ENCODE results near the gene ERN1.
A peak's percentile ranks its signal among the peaks of the same experiment; 100 is the strongest.

ERN1 gene

DNA sequence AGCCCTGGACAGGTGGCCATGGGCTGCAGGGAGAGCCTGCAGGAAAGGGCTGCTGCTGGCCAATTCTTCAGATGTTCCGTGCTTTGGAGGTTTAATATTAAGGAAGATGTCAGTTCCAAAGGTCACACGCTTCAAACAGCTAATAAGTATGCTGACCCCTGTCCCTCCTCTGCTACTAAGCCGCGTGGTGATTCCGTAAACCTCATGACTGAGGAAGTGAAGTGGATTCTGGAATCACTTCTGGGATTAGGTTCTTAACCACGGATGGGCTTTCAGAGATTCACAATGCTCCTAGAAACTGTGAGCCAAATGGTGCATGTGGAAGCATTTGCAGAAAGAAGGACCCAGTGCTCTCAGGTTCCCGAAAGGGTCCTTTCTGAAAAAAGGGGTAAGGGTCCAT is 28.5 kb upstream of the ERN1 start:
- no peak for DNase-seq (ENCODE audit: low read depth in 2 of 2)

DNA sequence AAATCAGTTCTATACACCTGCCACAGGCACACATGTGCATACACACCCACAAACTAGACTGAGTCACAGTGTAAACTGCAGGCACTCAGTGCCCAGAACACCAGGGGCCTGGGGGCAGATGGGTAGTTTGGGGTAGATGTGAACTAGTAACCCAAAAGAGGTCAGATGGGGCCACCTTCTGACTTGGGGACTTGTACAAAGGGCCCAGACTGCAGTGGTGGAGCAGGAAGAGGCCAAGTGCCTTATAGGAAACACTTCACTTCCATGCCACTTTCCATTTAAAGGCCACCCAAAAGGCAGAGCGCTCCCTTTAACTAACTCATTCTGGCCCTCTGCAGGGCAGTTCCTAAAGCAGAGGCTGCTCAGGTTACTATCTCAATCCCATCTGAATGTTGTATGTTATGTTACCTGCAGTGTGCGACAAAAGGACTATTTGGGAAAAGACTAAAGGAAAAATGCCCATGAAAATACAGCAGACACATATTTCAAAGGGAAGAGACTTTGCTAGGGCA is 27.8 kb upstream of the ERN1 start:
- DNase-seq (ENCODE audit: low read depth in 2 of 2): no peak

DNA sequence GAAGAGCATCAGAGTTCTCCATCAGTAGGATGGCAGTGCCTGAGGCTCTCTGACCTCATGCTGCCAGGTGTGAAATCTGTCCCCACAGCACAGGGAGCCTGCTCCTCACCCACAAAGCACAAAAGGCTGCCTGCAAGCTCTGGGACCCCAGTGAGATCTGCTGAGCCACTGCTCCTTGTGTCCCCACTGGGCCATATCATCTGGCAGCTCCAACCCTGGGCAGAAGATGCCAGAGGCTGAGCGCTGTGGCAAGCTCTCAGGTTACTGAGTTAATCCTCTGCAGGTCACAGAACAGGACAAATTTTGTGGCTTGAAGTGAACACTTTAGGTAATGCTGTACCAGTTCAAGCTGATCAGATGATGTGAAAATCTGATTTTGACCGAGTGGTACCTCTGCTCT is 26.7 kb upstream of the ERN1 start:
- DNase-seq (ENCODE audit: low read depth in 2 of 2): no peak

DNA sequence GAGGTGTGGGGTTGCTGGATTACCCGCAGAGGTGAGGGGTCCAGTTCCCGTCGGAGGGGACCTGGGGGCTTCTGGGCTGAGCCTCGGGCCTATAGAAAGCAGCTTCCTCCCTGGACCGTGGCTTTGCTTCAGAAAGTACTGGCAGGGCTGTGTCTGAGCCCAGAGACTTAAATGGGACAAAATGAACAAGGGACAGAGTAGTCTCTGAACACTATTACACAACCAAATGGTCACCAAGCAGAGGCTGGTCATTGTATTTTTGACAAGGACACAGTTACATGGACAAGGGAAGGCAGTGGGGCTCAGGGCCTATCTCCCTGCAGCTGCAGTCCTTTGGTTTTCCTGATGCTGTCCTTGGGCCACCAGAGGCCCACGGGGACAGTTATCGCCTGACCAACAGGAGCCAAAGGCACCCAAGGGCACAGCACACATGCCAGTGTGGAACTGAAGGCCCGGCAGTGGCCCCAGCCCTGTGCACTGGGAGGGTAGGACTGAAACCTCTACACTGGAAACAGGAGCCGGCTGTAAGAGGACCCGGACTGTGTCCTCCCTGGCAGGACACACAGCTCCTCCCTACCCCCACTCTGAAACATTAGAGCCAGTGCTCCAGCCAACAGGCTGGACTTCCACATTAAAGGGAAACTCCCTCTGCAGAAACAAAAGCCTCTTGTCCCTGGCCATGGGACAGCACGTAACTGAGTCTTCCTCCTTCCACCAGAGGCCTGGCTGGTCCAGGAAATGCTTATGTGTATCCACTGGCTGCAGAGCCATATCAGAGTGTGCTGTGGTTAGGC is 26.0 kb upstream of the ERN1 start:
- DNase-seq (ENCODE audit: low read depth in 2 of 2): no peak

DNA sequence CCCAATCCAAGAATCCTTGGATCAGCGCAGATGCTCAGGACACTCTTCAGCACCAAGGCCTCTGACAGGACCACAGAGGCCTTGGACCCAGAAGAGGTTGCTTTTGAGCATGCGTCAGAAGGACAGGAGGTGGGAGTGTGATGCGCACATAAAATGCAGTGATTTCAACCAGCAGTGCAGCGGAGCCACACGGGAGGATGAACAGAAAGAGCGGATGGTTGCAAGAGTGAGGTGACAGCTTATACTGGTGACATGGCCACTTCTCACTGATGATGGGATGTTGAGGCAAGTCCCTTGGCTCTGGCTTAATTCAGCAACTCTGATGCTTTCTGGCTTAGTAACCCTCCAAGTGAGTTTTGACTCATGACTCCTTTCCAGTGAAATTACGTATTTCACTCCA is 25.2 kb upstream of the ERN1 start:
- no peak for DNase-seq (ENCODE audit: low read depth in 2 of 2)

DNA sequence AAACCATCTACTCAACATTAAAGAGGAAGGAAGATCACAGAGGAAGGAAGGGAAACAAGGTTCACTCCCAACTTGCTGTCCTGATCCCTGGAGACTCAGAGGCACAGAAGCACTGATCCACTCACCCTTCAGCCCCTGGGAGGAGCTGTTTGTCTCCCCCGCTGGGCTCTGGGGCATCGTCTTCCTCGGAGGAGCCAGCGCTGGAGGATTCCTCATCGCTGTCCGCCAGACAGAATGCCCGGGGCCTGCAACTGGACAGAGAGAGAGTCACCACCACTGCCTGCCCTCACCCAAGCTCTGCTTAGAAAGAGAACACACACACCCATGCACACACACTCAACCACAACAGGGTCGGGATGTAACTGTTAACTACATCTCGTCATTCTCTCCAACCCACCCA is 24.8 kb upstream of the ERN1 start:
- DNase-seq (ENCODE audit: low read depth in 2 of 2): no peak

DNA sequence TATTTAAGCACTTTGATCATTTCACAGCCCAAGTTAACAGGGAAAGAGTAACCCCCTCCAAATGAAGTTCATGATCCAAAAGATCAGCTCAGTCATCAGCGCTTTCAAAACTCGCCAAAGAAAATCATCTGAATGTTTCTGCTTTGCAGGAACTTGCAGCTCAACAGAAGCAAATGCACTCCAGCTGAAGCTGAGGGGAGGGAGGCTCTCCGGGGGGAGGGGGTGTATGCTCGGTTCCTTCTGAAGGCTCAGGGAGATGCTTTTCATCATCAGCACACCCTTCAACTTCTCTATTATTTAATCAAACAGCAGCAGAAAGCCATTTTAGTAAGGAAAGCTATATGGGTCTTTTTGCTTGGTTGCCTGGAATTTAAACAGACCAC is 24.4 kb upstream of the ERN1 start:
- DNase-seq (ENCODE audit: low read depth in 2 of 2): no peak

DNA sequence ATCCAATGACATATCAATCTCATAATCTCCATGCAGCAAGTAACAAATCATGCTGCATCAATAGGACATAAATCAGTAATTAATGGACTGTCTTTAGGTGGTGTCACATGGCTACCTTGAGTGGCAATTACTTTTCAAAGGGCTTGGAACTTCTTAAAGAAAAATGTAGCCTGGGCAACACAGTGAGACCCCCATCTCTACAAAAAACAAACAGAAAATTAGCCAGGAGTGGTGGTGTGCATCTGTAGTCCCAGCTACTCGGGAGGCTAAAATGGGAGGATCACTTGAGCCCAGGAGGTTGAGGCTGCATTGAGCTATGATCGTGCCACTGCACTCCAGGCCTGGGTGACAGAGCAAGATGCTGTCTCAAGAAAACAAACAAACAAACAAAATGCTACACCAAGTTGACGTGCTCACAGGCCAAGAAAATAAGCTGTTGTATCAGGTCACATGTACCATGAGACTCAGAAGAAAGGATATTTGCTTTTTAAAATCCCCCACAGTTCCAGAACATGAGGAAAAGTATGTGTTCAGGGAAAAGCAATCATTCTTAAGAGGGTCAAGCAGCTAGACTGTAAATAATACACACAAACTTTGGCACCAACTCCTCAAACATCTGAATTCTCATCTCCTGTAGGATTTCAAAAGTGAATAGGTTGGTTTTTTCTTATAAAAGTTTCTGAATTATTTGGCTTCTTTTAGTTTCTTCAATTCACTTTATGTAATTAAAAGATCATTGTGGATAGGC is 23.8 kb upstream of the ERN1 start:
- no peak for DNase-seq (ENCODE audit: low read depth in 2 of 2)

DNA sequence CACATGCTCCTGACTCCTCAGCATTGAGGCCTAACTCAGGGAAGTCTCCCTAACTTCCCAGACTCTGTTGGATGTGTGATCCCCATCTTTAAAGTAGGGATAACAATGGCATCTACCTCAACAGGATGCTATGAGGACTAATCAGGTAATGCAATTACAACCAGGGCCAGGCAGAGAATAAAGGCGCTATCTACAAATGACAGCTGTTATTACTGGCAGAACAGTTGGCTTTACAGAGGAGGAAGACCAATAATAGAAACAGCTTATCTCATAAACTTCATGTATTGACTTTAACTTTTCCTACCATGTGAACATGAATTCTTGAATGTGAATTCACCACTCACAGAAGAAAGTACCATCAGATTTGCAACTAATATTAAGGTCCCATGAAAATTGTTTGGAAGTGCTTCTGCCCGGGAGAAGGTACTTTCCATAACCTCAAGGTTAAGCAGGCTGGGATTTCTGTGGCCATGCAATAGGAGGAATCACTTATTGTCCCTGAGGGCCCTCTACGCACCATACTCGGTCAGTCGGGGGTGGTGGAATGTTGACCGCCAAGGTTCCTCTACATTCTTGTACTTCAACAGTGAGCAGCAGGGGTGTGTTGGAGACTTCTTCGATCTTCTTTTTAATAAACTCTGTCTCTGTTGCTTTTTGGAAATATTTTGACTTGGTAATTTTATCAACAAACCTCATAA is 22.6 kb upstream of the ERN1 start:
- DNase-seq (ENCODE audit: low read depth in 2 of 2): no peak

DNA sequence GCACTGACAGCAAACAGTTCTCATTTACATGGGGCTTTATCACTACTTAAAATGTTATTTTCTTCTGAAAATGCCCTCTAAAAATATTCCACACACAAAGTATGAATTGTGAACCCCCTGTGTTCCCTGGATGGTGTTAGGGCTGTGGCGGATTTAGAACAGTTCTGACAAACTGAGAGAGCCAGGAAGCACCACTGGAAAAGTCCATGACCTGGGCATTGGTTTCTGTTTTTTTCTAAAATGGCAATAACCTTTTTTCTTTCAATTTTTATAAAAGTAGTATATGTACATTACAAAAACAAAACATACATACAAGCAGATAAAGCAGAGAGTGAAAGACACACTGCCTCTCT is 21.0 kb upstream of the ERN1 start:
- no peak for DNase-seq (ENCODE audit: low read depth in 2 of 2)

DNA sequence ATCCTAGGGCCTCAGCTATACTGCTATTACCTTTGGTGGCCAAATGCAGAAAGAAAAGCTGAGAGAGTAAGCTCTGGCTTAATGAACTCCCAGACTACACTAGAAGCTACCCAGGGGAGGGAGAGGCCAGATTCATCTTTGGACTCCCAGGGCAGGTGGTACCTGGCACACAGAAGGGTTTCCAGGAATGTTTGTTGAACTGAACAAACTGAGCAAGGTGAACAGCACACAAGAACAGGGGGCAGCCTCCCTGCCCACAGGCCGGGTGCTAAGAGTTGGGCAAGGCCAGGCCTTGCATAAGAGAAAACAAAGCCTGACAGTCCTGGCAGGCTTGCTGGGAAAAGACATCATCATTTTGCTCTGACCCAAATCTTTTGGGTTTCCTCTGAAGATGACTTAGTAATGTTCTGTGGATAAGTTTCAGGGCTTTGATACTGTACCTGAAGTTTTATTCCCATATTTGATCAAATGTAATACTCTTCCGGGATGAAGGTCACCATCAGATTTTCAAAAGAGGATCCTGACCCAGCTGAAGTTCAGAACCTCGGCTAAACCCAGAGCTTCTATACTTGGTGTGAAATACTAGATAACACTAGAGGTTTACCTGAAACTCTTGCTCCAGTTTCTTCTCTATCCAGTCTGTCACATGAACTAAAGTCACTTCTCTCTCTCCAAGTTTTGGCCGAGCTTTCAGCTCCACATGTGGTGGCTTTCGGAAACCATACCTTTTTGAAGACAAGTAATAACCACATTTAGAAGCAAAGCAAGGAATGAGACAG is 20.5 kb upstream of the ERN1 start:
- no peak for DNase-seq (ENCODE audit: low read depth in 2 of 2)

DNA sequence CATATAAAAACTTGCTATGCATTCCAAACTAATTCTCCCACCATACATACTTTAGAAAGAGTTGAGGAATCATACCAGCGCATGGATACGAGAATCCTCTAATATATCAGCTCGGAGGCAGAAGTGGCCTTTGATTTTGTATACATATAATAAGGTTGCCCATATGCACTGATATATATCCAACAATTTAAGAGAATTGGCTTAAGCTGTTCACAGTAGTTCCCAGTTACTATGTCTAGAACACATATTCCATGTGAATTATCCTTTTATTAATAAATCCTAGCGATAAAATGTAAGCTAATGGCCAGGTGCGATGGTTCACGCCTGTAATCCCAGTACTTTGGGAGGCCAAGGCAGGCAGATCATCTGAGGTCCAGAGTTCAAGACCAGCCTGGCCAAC is 19.3 kb upstream of the ERN1 start:
- DNase-seq (ENCODE audit: low read depth in 2 of 2): no peak

DNA sequence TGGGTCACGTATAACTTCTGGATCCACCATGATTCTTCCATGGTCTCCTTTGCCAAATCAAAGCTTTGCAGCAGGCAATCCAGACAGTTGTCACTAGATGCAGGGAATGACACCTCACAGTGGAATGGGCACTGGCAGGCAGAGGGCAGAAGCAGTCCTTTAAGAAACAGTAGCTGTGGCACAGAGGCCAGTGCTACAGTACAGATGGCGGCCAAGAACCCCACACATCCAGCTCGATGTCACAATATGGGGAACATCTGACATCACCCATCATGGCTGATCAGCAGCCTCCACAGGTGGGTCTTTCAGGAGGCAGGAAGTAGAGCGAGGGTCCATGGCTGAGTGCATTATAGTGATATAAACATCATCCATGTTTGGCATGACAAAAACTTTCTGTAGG is 18.8 kb upstream of the ERN1 start:
- no peak for DNase-seq (ENCODE audit: low read depth in 2 of 2)

DNA sequence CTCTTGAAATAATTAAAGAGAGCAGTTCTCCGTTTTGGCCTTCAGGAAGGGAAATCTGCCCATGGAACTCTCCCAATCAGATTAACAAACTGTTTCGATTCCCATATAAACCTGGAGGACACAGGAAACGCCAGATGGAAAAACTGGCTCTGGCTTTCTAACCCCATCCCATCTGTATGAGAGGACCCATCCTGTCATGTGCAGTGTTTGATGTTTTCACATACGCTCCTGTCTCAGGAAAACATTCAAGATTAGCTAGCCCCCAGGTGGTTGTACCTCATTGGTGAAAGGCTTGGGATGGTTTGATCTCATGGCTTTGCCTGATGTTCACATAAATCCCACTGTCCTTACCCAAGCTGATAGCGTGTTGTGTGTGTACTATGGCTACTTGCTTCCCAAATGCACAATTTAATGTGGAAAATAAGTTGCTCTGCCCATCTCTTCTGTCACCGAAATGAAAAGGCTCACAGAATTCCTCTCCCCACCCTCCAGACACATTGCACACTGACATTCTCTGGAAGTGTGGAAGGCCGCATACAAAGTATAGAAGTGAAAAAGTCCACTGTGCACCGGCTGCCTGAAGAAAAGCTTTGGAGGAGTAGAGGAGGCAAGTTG is 18.2 kb upstream of the ERN1 start:
- DNase-seq (ENCODE audit: low read depth in 2 of 2): no peak

DNA sequence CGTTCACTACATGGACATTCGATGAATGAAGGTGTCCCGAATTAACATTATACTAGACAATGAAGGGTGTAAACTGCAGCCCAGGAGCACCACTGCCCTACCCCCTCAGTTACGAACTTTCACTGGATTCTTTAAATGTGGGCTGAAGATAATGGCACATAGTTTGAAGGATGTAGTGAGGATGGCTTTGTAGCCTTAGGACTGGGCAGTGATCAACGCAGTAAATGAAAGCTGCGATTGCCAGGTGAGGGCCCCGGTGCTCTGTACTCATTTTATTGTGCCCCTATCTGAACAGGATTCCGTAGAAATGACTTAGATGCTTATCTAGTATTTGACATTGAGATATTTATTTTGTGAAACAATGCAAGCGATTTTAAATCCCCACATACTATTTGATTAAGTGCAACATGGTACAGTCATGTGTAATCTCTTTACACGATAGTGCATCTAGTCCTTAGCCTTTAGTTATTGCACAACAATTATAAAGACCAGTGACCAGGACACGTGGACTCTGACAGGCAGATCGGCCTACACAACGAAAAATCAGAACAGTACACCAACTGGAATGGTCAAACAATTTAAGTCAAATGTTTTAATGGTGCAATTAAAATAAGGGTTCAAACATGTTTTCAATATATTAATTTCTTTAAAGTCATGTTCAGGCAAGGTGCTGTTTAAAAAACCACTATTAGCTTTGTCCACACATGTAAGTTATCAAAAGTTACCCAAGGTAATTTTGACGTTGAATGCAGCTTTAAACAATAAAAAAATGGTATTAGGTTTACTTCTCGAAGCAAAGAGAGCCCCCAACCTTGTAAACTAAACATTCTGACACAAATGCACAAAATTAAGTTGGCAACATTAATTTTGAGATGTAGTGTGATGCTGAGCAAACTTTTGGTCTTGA is 17.4 kb upstream of the ERN1 start:
- DNase-seq (ENCODE audit: low read depth in 2 of 2): no peak

DNA sequence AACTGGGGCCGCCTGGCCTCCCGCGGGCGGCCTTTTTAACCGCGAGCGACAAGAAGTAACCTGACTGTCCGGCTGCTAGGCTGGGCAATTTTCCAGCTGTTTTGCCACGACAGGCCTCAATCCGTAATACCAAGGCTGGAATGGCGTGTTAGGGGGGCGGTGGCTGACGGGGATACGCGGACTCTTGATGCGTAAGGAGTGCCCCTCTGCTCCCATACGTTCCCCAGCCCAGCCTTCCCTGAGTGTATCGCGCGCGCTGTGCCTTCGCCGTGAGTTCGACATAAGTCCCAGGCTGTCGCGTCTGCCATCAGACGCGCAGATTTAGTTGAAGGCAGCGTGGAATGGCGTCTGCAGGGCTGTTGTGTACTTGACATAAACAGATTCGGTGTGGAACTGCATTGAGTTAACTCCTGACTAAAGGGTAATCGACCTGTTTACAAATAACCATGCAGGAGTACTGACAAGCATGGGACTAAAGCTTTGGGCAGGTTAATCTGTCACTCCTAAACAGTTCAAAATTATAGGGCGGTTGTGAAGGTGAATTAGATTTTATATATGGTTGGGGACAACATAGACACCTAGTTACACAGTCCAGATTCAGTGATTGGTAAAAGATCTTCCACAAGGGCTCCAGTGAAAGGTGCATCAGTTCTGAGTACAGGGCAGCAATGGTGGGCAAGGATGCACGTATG is 16.6 kb upstream of the ERN1 start:
- peak in 1 of 2 donors; percentile 38 for DNase-seq (ENCODE audit: low read depth in 2 of 2)

DNA sequence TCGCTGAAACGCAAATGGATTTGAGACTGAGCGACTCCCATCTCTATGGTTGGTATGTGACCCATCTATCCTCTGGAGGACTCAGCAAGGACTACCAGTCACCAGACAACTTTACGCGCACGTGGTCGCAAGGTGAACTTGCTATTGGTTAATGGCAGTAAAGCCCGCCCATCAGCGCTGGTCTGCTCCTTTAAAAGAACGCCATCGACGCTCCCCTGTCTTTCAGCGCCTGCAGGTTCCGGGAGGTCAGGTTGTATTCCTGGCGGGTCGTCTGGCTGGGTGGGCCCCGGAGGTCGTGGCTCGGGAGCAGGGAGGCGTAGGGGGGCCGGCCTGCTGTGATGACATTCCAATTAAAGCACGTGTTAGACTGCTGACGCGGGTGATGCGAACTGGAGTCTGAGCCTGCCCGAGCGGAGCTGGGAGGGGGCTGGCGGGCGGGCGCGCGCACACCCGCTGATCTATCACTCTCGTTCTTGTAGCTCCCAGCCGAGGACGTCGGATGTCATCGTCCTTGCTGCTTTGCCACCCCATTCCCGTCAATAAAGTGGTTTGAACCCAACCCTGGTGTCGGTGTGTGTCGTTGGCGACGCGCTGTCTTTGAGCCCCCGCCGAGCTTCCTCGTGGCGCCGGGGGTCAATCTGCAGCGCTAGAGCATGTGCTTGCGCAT is 15.9 kb upstream of the ERN1 start:
- DNase-seq (ENCODE audit: low read depth in 2 of 2): peak; percentile 88 to 93

DNA sequence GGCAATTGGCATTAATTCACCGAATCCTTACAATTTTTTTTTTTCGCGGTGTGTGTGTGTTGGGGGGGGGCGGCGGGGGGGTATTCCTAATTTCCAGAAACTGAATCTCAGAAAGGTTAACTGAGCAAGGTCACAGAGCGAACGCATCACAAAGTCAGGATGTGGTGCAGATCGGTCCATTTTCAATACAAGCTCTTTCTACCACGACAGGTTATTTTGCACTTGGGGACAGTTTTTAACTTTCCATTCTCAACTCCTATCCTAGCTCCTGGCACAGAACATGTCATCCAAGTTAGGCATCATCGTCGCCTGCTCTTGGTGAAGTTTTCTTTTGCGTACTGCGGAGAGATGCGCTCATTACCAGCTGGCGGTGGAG is 15.4 kb upstream of the ERN1 start:
- DNase-seq (ENCODE audit: low read depth in 2 of 2): no peak

DNA sequence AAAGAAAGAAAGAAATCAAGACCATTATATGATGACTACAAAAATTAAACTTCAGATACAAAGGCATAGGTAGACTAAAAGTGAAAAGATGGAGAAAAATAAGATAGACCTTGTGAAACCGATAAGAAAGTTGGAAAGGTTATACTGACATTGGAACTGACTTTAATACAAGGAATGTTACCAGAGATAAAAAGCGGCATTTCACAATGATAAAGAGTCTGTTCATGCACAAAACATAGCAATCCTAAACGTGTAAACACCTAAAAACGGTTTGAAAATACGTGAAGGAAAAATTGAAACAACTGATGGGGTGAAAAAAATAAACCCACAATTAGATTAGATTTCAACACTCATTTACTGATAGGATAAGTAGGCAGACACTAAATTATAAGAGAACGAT is 9.6 kb upstream of the ERN1 start:
- DNase-seq (ENCODE audit: low read depth in 2 of 2): no peak
